Midbrain (tissue), 1 donor: ENCODE data around the gene HIPK2.

Experiments used
- DNase-seq: peaks from one replicate; lab custom pipeline; 2025; lab: John Stamatoyannopoulos, UW

The HIPK2 gene

DNA sequence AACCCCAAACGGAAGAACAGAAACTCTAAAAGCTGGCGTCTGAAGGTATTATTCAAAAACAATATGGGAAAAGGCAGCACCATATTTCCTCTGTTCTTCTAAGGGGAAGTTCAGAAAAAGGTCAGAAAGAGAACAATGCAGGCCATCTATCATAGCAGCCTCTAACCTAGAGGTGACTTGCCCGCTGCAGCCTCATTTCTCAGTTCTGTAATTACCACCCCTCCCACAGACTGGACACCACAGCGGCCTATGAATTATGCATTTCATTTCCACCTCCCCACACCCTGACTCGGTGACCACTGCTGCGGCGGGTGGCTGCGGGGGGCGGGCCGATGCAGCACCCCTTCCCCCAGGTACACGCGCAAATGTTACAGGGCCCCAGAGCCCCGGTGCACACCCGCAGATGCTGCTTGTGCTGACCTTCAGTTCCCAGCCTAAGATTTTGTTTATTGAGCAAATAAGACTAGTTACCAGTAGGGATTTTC, 128.8 kb downstream of the HIPK2 start:
- no peak for DNase-seq

- DNase-seq, result no peak
Observed at GRCh38 chr7:139648391-139648861, 129.4 kb downstream of the HIPK2 start.

DNA sequence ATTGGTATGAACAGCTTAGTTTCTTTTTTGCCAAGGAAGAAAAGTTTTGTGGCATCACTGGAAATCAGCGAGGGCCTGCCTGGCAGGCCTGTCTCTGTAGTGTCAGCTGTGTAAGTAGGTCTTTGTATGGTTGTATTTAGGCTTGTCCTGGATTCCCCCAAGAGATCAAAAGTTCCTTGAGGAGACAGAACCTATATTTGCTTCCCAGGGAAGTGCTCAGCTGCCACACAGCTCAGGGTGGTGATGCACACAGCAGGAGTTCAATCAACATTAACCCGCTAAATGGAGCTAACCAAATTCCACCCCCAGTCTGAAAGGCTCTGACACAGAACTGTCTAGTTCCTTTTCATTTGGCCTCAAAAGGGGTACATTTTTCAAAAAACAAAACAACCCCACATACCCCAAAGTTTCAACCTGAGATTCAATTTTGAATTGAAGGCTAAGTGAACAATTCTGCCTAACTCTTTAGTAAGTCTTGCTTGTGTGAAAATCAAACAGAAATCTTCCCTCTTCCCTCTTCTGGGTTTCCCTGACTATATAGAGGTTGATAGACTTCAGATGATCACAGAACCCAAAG, 129.9 kb downstream of the HIPK2 start:
- no peak for DNase-seq

- DNase-seq, result no peak
Observed at GRCh38 chr7:139647085-139647484, 130.7 kb downstream of the HIPK2 start.

- peak; percentile 77 for DNase-seq
Observed at GRCh38 chr7:139646566-139646965, 131.2 kb downstream of the HIPK2 start.

DNA sequence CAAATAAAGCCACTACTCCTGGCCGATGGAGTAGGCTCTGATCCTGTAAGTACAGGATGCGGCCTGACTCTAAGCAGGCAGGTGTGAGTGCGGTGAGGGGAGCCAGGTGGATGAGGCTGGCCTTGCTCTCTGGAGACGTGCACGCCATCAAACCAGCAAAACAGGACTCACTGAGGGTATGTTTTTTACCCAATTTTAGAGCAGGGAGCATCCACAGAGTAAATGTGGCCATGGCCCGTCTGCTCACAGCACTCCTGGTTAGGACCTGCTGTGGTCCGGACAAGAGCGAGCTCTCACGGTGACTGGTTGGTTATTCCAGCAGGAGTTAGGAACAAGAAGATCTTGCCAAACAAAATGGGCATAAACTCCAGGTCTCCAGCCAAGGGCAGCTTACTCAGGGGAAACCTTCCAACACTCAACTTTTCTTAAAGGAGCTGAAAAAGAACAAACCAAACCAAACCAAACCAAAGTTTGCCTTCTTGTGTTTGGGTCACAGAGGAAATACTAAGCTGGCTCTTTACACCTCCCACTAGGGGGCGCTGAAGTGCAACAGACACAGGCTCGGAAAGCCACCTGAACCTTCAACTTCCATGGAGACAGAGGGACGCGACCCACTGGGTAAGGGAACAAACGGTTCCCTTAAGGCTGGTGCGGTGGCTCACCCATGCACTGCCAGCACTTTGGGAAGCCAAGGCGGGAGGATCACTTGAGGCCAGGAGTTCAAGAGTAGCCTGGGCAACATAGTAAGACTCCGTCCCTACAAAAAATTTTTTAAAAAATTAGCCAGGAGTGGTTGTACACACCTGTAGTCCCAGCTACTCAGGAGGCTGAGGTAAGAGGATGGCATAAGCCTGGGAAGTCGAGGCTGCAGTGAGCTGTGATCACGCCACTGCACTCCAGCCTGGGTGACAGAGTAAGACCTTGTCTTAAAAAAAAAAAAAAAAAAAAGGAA, 131.9 kb downstream of the HIPK2 start:
- DNase-seq, result peak; percentile 92

DNA sequence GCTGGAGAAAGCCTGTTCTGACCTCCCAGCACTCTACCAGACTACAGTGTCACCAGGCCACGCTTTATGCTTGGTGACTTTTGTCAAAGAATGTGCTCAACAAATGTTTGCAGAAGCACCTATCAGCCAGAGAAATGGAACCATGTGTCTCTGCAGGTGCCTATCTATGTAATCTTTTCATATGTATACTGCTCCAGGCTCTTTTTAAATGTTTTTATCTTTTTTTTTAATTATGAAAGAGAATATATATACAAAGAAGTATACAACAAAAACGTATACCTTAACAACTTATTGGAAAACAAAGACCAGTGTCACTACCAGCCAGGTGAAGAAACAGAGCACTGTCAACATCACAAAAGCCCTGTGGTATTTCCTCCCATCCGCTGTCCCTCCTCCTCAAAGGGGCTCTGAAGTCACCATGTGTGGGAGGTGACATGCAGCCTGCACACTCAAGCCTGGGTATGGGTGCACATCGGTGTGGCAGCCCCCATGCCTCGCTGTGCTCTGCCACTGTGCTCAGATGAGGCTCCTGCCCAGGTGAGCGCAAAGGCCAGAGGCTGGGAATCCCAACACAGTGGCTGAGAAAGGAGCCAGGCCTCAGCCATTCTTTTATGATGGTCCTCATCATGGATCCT, 133.7 kb downstream of the HIPK2 start:
- DNase-seq, result no peak

DNA sequence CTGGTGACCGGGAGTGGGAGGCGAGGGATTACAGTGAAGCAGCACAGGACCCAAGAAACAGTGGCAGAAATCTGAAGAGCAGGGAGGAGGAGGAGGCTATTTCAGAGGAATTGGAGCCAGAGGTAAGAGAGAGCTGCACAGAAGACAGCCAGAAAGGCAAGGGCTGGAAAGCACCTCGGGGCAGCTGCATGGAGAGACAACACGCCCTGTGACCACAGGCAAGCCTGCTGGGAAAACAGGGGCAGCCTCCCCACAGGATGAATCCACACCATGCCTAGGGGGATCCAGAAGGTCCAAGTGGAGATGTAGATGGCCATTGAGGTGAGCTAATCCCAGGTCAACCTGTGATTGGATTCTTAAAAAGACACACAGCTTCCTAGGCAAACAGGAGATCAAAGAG, 135.5 kb downstream of the HIPK2 start:
- no peak for DNase-seq

- no peak for DNase-seq
Observed at GRCh38 chr7:139641337-139641992, 136.3 kb downstream of the HIPK2 start.

DNA sequence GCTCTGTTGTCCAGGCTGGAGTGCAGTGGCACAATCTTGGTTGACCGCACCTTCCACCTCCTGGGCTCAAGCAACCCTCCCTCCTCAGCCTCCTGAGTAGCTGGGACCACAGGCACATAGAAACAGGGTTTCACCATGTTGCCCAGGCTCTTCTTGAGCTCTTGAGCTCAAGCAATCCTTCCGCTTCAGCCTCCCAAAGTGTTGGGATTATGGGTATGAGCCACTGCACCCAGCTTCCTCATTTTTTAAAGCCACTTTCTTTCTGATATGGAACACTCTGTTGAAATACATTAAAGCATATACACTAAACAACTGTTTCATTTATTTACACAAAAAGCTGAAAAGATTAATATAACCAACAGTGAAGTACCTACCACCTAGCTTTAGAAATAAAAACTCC, 137.1 kb downstream of the HIPK2 start:
- no peak for DNase-seq

DNA sequence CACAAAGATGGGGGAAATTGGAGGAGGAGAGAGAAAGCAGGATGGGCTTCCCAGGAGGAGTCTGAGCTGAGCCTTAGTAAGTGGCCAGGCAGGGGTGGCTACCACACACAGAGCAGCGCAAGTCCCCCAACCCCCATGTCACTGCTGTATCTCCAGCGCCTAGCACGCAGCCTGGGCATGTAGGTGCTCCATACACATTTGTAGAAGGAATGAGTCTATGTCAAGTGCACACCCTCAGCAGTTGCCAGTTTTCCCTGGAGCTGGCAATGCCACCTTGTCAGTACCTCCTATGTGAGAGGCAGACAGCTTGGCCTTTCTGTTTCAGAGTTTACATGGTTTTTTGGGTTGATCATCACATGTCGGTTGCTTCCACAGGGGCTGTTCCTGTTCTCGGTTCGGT, 138.2 kb downstream of the HIPK2 start:
- DNase-seq, result no peak

GRCh38 chr7:139635526-139636302, 142.1 kb downstream of the HIPK2 start:
- DNase-seq, result no peak

DNA sequence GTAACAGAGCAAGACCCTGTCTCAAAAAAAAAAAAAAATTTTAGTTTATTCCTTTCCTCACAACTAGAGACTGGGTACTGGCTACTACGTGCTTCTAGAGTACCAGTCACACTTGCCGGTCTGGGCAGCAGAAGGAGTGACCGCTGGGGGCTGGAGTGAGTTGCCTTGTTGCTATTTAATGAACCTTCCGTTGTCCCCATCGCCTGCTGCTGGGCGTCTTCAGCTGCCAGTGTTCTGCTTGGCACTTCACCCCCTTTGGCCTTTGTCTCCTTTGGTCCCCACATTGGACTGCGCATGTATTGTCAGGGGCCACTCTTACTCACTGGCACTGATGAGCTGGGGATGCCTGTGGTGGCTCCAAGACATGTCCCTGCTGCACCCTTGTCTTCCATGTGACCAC, 143.7 kb downstream of the HIPK2 start:
- DNase-seq, result no peak

GRCh38 chr7:139631520-139632031, 146.2 kb downstream of the HIPK2 start:
- DNase-seq, result no peak

DNA sequence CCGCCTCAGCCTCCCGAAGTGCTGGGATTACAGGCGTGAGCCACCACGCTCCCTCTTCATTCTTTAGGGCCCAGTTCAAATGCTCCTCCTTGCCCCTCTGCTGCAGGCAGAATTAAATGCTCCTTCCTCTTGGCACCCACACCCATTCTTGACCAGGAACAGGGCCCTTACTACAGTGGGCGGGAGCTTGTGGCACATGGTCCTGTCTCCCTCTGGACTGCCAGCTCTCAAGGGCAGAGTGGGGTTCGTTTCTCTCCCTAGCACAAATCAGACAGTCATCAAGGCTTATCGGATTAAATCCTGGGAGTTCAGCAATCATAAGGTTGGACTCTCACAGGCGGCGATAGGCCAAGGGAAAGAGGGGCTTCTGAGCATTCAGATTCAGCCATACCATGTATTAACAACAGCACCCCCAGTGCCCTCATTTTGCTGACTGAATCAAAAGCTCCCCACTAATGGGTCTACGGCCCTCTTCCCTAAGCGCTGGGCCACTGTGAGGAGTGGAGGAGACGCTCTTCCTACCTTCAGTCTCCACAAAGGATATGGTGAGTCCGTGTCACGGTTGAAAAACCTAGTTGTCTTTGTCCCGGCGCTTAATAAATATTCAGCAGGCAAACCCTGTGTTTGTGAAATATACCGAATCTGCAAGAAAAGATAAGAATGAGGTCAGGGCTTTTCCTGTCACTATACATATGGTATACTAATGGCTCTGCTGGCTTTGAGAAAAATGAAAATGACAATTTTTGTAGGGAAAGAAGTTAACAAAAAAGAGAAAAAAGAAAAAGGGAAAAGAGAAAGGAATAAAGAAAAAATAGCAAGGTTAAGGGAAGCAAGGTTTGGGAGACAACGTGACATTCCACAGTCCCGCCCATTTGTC, 146.9 kb downstream of the HIPK2 start:
- DNase-seq, result no peak

DNA sequence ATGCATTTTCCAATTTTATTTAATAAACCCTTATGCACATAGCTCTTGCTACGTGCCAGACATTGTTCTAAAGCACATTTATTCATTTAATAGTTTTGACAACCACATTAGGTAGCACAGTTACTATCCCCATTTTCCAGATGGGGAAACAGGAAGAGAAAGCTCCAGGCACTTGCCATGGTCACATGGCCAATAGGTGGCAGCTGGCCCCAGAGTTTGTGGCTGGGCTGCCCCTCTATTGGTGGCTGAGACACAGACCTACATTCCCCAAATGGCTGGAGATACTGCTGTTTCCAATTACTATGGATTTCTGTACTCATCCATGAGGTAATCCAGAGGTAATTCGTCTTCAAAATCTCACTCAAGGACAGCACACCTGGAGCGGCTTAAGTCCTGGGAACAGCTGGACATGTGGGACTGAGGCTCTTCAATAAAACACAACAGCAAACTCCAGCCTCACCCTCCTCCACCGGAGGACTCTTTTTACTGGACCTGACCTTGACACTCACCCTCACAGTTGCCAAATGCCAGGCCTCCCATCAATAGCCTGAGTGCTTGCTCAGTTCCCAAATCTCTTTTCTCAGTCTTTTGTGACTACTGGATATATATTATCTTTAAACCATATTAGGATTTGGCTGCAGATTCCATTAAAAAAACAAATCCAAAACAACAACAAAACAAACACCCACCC, 148.3 kb downstream of the HIPK2 start:
- no peak for DNase-seq

DNA sequence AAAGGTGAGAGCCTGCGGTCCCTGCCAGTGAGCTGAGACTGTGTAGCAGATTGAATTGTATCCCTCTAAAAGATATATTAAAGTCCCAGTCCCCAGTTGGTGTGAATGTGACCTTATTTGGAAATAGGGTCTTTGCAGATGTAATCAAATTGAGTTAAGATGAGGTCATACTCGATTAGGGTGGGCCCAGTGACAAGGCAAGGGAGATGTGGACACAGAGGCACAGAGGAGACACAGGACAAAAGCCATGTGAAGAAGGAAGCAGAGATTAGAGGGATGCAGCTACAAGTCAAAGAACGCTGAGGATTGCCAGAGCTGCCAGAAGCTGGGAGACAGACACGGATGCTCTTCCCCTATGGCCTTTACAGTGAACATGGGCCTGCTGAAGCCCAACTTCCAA, 150.0 kb downstream of the HIPK2 start:
- DNase-seq, result no peak

GRCh38 chr7:139626817-139627216, 151.0 kb downstream of the HIPK2 start:
- DNase-seq, result no peak

GRCh38 chr7:139623518-139623917, 154.3 kb downstream of the HIPK2 start:
- DNase-seq, result no peak
